KBM-7 (cell line): ENCODE data around the gene PADI3.

ENCODE experiments used
- DNase-seq: peaks from one replicate; pipeline ENCODE4 v3.0.0-alpha.2; 2015
- in situ Hi-C: fragments of 300-500 bp; cut with MboI; formaldehyde crosslinking; loops from 2 replicates; pipeline ENCODE4 v1.14.3; 2020; ENCODE audit warnings: low sequenced_read_pairs, low pct_unique_long_range_greater_than_20kb, mixed read lengths

PADI3 gene

DNA sequence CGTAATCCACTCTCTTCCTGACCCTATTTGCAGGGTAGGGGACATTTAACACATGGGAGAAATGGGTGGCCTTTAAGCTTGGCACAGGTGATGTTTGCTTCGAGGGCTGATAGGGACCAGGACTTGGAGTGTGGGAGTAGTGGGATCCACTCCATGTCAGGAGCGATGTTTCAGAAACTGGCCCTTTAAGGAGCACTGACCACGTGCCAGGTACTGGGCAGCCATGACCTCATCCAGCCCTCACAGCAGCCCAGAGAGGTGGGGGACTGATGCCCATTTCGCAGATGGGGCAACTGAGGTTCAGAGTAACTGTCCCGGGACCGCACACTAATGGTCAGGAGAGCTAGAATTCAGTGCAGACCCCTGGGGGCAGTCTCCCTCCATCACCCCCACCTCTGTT, 11.4 kb downstream of the PADI3 start:
- in situ Hi-C loops = no loop called here
- no peak for DNase-seq

- in situ Hi-C loops = no loop called here
- DNase-seq = no peak
These were observed 11.8 kb downstream of the PADI3 start for GRCh38 chr1:17260738-17261137.

DNA sequence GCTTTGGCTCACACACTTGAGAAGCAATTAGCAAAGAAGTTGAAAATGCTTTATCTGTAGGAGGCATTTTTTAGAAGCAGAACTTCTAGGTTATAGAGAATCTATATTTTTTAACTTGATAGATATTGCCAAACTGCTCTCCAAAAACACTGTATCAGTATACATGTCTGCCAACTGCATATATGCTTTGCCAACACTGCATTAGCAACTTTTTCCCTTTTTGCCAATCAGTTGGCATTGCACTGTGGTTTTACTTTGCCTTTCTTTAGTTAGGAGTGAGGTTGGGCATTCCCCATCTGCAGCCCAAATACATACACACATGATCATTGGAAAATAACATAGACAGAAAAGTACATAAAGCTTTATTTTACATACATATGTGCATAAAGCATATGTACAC, 15.0 kb downstream of the PADI3 start:
- in situ Hi-C loops = no loop called here
- DNase-seq = no peak

- in situ Hi-C loops = no loop called here
- no peak for DNase-seq
These were observed 15.6 kb downstream of the PADI3 start for GRCh38 chr1:17264470-17264869.

GRCh38 chr1:17265162-17265561, 16.3 kb downstream of the PADI3 start:
- in situ Hi-C loops = no loop called here
- DNase-seq = no peak

GRCh38 chr1:17265950-17266349, 17.1 kb downstream of the PADI3 start:
- DNase-seq = no peak
- in situ Hi-C loops = no loop called here

- DNase-seq = no peak
- in situ Hi-C loops = no loop called here
These were observed 22.2 kb downstream of the PADI3 start for GRCh38 chr1:17270891-17271765.

DNA sequence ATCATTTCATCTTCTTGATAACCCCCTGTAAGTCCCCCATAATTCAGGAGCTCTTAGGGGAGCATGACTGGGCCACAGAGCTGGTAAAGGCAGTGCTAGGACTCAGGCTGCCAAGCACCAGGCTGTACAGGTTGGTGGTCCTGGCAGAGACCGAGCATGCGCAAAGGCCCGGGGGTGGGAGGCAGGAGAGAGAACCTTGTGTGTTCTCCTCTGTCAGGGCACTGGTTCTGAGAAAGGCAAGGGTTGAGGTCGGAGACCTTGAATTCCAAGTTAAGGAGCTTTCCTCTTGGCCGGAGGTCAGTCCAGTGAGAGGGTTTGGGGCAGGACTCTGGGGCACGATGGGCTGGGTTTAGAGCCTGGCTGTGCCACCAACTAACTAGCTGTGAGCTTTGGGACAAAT, 23.2 kb downstream of the PADI3 start:
- in situ Hi-C loops = no loop called here
- no peak for DNase-seq

GRCh38 chr1:17272646-17273045, 23.7 kb downstream of the PADI3 start:
- in situ Hi-C loops = no loop called here
- DNase-seq = peak; percentile 30

DNA sequence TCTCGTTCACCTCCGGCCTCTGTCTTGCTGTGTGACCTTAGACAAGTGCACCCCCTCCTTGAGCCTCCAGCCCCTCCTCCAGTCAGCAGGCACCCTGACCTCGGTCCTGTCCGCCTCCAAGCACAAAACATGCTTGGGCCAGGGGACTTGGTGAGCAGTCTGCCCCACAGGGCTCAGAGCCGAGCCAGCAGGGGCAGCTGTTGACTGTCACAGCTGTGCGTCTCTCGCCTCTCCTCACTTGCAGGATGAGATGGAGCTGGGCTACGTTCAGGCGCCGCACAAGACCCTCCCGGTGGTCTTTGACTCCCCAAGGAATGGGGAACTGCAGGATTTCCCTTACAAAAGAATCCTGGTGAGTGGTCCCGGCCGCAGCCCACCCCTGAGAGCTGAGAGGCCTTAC, 24.2 kb downstream of the PADI3 start:
- in situ Hi-C loops = no loop called here
- DNase-seq = no peak

DNA sequence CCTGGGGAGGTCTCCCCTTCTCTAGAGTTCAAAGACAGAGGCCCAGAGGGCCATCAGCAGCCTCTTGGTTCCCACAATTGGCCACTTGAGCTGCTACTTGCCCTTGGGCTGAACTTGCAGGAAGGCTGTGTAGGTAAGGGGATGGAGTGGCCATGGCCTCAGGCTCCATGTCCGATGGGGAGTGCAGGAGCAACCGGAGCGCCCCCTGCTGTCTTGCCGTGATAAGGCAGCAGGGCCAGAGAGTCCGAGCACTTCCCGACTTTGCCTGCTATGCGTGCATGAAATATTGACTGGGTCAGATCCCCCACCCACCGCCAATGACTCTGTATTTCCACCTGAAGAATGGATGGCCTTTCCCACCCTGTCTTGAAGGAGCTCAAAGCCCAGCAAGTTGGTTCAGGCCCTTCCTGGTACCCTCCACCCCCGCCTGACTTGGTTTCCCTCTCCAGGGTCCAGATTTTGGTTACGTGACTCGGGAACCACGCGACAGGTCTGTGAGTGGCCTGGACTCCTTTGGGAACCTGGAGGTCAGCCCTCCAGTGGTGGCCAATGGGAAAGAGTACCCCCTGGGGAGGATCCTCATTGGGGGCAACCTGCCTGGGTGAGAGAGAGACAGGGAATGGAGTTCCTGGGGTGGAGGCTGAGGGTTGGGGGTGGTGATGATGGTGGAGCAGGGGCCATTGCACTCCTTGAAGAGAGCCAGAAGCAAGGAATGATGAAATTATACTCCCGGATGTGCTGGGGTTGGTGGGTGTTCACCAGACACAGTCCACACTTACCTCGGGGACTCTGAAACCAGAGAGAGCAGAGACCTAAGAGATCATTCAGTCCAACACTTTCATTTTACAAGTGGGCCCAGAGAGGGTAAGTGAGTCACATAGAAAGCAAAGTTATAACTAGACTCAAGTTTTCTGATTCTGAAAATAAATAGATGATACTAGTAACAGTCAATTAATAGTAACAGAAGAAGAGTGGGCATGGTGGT, 25.6 kb downstream of the PADI3 start:
- DNase-seq = peak; percentile 78
- in situ Hi-C loops = no loop called here

DNA sequence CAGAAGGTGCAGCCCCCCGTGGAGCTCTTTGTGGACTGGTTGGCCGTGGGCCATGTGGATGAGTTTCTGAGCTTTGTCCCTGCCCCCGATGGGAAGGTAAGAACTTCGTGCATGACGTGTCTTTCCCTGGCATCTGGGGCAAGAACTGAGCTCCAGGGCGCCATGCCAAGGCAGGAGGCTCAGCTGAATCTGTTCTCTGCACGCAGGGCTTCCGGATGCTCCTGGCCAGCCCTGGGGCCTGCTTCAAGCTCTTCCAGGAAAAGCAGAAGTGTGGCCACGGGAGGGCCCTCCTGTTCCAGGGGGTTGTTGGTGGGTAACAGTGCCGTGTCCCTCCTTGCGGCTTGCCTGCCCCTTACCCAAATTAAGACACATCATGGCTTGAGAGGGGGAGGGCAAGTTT, 27.7 kb downstream of the PADI3 start:
- in situ Hi-C loops = no loop called here
- DNase-seq = peak; percentile 91

- in situ Hi-C loops = no loop called here
- DNase-seq = no peak
These were observed 28.7 kb downstream of the PADI3 start for GRCh38 chr1:17277511-17278159.

DNA sequence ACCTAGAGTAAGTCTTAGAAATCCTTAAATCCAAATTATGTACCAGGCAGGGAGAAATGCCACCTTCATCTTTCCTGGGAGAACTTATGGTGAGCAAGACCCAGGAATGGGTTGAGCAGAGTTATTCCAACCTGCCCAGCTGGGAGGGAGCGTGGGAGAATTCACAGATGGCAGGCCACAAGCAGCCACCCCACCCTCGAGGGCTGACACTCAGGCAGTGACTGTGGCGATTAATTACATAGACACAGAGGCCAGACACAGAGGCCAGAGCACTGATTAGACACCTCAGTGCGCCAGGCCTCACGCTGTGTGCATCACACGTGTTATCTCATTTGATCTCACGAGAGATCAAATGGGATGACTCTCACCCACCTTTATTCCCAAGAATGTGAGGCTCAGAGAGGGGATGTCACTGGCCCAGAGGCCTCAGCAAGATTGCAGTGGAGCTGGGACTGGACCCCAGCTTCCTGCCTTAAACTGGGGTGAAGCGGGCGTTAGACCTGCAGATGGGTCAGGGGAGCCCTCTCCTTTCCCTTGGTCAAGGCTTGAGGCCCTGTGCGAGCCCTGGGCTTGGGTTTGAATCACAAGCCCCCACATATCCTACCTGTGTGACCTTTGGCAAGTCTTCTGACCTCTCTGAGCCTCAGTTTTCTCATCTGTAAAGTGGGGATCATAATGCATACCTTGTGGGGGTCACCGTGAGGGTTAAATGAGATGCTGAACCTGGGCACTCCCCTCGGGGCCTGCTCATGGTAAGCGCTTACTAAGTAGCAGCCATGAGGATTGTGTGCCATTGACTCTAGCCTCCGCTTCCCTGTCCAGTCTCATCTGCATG, 30.3 kb downstream of the PADI3 start:
- DNase-seq = no peak
- in situ Hi-C loops = no loop called here

DNA sequence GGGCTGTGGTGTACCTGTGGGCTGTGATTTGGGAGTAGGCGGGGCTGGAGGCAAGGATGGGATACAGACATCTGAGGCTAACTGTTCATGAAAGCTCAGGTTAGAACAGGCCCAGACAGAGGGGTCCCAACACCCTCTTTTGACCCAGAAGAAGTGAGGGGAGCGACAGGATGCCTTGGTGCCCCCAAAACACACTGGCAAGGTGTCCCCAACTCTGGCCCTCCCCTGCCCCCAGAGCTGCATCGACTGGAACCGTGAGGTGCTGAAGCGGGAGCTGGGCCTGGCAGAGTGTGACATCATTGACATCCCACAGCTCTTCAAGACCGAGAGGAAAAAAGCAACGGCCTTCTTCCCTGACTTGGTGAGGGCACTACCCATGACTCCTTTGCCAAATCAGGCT, 31.5 kb downstream of the PADI3 start:
- in situ Hi-C loops = no loop called here
- no peak for DNase-seq

DNA sequence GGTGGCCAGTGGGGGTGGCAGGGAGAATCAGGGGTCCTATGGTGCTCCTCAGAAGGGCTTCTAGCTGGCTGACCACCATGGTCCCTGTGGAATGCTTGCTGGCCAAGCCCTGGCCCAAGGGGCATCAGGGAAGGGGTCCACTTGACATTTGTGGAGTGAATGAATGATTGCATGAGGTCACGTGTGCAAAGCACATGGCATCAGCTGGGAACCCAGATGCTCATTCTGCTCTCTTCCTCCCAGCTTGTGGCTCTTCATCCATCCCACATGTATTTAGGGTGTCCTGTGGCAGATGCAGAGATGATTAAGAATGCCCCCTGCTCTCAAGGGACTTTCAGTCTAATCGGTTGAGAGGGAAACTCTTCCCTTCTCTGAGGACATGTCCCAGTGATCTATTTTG, 32.0 kb downstream of the PADI3 start:
- in situ Hi-C loops = no loop called here
- DNase-seq = no peak

GRCh38 chr1:17281775-17282181, 32.9 kb downstream of the PADI3 start:
- in situ Hi-C loops = no loop called here
- DNase-seq = peak; percentile 97

GRCh38 chr1:17282836-17283235, 33.9 kb downstream of the PADI3 start:
- in situ Hi-C loops = no loop called here
- no peak for DNase-seq

- in situ Hi-C loops = no loop called here
- DNase-seq = no peak
These were observed 37.7 kb downstream of the PADI3 start for GRCh38 chr1:17286646-17287045.
